Neural cell (in vitro differentiated cells): ENCODE data around the gene FBXO40.

Experiments
- EZH2 ChIP-seq: fragments of 200-600, 300-800 bp; shearing (Covaris generic), sonication (generic); IDR thresholded peaks from 2 replicates; pipeline ENCODE4 v1.6.1; 2014; ENCODE audit warnings: antibody characterized with exemption, low read length, borderline replicate concordance, mild to moderate bottlenecking; ENCODE audit not compliant: insufficient read depth, poor library complexity, severe bottlenecking
- MXI1 ChIP-seq: fragments of 450-650 bp; conservative IDR thresholded peaks from 2 replicates; pipeline ENCODE4 v1.6.1; 2014; ENCODE audit warnings: antibody characterized with exemption, mild to moderate bottlenecking; ENCODE audit not compliant: poor library complexity, severe bottlenecking
- POLR2AphosphoS5 ChIP-seq: IDR thresholded peaks from 2 replicates; pipeline ENCODE4 v1.6.1; 2012
- RAD21 ChIP-seq: fragments of 450-650 bp; conservative IDR thresholded peaks from 2 replicates; pipeline ENCODE4 v1.6.1; 2014; ENCODE audit warnings: antibody characterized with exemption, mild to moderate bottlenecking, moderate library complexity
- SMC3 ChIP-seq: fragments of 450-650 bp; conservative IDR thresholded peaks from 2 replicates; pipeline ENCODE4 v1.6.1; 2014; ENCODE audit warnings: antibody characterized with exemption, mild to moderate bottlenecking, moderate library complexity; ENCODE audit not compliant: poor library complexity
- TAF1 ChIP-seq: IDR thresholded peaks from 2 replicates; pipeline ENCODE4 v1.6.1; 2012; ENCODE audit warnings: low read depth
- TF ChIP-seq, protein P1 (sequence below): fragments of 450-650 bp; IDR thresholded peaks from 2 replicates; pipeline ENCODE4 v1.5.1; 2014; ENCODE audit warnings: antibody characterized with exemption, mild to moderate bottlenecking, moderate library complexity; ENCODE audit not compliant: poor library complexity, severe bottlenecking
- TF ChIP-seq, protein P2 (sequence below): IDR thresholded peaks from 2 replicates; pipeline ENCODE4 v1.6.1; 2012; ENCODE audit warnings: borderline replicate concordance

- TF ChIP-seq RAD21 (no peak), MXI1 (no peak), EZH2 (no peak), POLR2AphosphoS5 (no peak), TAF1 (no peak), SMC3 (no peak)
- TF ChIP-seq, protein P1, sequence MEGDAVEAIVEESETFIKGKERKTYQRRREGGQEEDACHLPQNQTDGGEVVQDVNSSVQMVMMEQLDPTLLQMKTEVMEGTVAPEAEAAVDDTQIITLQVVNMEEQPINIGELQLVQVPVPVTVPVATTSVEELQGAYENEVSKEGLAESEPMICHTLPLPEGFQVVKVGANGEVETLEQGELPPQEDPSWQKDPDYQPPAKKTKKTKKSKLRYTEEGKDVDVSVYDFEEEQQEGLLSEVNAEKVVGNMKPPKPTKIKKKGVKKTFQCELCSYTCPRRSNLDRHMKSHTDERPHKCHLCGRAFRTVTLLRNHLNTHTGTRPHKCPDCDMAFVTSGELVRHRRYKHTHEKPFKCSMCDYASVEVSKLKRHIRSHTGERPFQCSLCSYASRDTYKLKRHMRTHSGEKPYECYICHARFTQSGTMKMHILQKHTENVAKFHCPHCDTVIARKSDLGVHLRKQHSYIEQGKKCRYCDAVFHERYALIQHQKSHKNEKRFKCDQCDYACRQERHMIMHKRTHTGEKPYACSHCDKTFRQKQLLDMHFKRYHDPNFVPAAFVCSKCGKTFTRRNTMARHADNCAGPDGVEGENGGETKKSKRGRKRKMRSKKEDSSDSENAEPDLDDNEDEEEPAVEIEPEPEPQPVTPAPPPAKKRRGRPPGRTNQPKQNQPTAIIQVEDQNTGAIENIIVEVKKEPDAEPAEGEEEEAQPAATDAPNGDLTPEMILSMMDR: no peak
- TF ChIP-seq, protein P2, sequence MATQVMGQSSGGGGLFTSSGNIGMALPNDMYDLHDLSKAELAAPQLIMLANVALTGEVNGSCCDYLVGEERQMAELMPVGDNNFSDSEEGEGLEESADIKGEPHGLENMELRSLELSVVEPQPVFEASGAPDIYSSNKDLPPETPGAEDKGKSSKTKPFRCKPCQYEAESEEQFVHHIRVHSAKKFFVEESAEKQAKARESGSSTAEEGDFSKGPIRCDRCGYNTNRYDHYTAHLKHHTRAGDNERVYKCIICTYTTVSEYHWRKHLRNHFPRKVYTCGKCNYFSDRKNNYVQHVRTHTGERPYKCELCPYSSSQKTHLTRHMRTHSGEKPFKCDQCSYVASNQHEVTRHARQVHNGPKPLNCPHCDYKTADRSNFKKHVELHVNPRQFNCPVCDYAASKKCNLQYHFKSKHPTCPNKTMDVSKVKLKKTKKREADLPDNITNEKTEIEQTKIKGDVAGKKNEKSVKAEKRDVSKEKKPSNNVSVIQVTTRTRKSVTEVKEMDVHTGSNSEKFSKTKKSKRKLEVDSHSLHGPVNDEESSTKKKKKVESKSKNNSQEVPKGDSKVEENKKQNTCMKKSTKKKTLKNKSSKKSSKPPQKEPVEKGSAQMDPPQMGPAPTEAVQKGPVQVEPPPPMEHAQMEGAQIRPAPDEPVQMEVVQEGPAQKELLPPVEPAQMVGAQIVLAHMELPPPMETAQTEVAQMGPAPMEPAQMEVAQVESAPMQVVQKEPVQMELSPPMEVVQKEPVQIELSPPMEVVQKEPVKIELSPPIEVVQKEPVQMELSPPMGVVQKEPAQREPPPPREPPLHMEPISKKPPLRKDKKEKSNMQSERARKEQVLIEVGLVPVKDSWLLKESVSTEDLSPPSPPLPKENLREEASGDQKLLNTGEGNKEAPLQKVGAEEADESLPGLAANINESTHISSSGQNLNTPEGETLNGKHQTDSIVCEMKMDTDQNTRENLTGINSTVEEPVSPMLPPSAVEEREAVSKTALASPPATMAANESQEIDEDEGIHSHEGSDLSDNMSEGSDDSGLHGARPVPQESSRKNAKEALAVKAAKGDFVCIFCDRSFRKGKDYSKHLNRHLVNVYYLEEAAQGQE: no peak
These were observed 12.9 kb downstream of the FBXO40 start for GRCh38 chr3:121606106-121606505.
